Measurements from ENCODE around the gene PRICKLE2. TPM values are rescaled to one million over a fixed set of nuclear protein-coding genes. Genes with fewer than 3 reads are reported as not detected.

PRICKLE2 gene
- total RNA-seq, 4 donors from 2014 or later: 77.3 to 109 (median 96.7) TPM

- WGBS, 2 donors (ENCODE audit: low coverage in 1 of 2): 29 to 34% methylated on average over 13 to 14 of the region's 14 CpGs
- H3K27ac ChIP-seq: peak overlapping the region; percentile 74 to 86 (median 80)
- no peaks in the 10 kb centered on the region for H3K9me3 ChIP-seq
- no peaks in the 10 kb centered on the region for H3K27me3 ChIP-seq
- no peak for TF ChIP-seq POLR2AphosphoS5 (IDR thresholded peaks at IDR 0.05)
- no peak for TF ChIP-seq EP300 (IDR thresholded peaks at IDR 0.05)
- TF ChIP-seq CTCF (IDR thresholded peaks at IDR 0.05): no peak
- TF ChIP-seq POLR2A (IDR thresholded peaks at IDR 0.05): no peak
- no peaks in the 10 kb centered on the region for H3K36me3 ChIP-seq
- no peak overlapping the region for H3K4me3 ChIP-seq
- peaks cover 25 to 98% (median 32%) of the 10 kb centered on the region in 3 donors for H3K4me1 ChIP-seq
- ATAC-seq: no peak
Measured at GRCh38 chr3:64207289-64208080, 17.8 kb downstream of the PRICKLE2 start.

DNA sequence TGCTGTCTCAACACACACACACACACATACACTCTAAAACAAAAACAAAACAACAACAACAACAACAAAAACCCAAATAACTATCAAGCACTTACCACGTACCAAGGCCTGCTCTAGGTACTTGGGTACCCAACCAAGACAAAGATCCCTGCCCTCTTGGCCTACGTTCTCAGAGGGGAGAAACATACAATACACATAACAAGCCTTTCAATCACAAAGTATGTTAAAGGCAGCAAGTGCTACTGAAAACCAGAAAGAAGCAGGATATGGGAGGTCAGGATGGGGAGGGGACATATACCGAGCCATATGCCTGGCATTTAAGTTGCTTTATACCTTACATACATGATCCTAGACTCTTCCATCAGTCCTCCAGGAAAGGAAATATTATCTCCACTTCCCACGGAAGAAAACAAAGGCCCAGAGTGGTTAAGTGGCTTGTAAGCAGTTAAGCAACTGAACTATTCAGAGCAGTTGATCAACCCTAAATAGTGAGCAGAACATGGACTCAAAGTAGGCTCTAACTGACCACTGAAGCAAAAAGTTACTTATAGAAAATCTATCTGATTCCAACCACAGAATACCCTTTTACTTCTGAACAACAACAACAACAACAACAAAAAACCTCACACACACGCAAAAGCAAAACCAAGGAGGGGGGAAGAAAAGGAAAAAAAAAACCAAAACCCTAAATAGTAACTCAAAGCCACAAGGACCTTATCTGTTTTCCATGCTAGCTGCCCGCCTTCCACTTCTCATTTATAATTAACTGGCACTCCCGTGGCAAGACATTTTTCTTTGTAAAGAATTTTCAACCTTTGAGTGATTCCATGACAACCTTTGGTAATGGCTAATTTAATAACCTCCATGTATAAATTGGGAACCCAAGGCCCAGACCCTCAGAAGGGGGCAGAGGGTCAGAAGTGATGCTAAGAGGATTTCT, 21.0 kb downstream of the PRICKLE2 start:
- H3K27me3 ChIP-seq: no peaks in the 10 kb centered on the region
- 63 to 66% methylated on average over 4 to 5 of the region's 7 CpGs for WGBS, 2 donors (ENCODE audit: low coverage in 1 of 2)
- peaks cover 8 to 70% (median 15%) of the 10 kb centered on the region in 3 donors for H3K4me1 ChIP-seq
- no peak overlapping the region for H3K4me3 ChIP-seq
- H3K9me3 ChIP-seq: no peaks in the 10 kb centered on the region
- TF ChIP-seq EP300 (IDR thresholded peaks at IDR 0.05) (no peak), POLR2AphosphoS5 (IDR thresholded peaks at IDR 0.05) (no peak), CTCF (IDR thresholded peaks at IDR 0.05) (no peak), POLR2A (IDR thresholded peaks at IDR 0.05) (no peak)
- ATAC-seq: no peak
- no peaks in the 10 kb centered on the region for H3K36me3 ChIP-seq
- H3K27ac ChIP-seq: peak overlapping the region in 2 of 4 donors; percentile 74 to 86

- H3K4me3 ChIP-seq: no peak overlapping the region
- ATAC-seq: no peak
- whole genome bisulfite sequencing, 2 donors (ENCODE audit: low coverage in 1 of 2): 69 to 79% methylated on average over 2 of the region's 2 CpGs
- peaks cover 0 to 6% of the 10 kb centered on the region in 2 donors for H3K36me3 ChIP-seq
- no peaks in the 10 kb centered on the region for H3K27me3 ChIP-seq
- no peaks in the 10 kb centered on the region for H3K9me3 ChIP-seq
- TF ChIP-seq POLR2AphosphoS5 (IDR thresholded peaks at IDR 0.05): no peak
- TF ChIP-seq EP300 (IDR thresholded peaks at IDR 0.05): no peak
- no peak for TF ChIP-seq POLR2A (IDR thresholded peaks at IDR 0.05)
- TF ChIP-seq CTCF (IDR thresholded peaks at IDR 0.05): no peak
- H3K4me1 ChIP-seq: peaks cover 8 to 72% (median 15%) of the 10 kb centered on the region in 3 donors
- peak overlapping the region in 2 of 4 donors; percentile 6 to 86 for H3K27ac ChIP-seq
Measured at GRCh38 chr3:64203216-64203615, 22.1 kb downstream of the PRICKLE2 start.

- TF ChIP-seq EP300 (IDR thresholded peaks at IDR 0.05): no peak
- TF ChIP-seq POLR2AphosphoS5 (IDR thresholded peaks at IDR 0.05): no peak
- TF ChIP-seq CTCF (IDR thresholded peaks at IDR 0.05): no peak
- TF ChIP-seq POLR2A (IDR thresholded peaks at IDR 0.05): no peak
- H3K36me3 ChIP-seq: peaks cover 4 to 18% of the 10 kb centered on the region in 2 donors
- no peak overlapping the region for H3K27ac ChIP-seq
- H3K4me3 ChIP-seq: no peak overlapping the region
- H3K27me3 ChIP-seq: no peaks in the 10 kb centered on the region
- peaks cover 6 to 55% (median 17%) of the 10 kb centered on the region in 3 donors for H3K4me1 ChIP-seq
- no peaks in the 10 kb centered on the region for H3K9me3 ChIP-seq
- no peak for ATAC-seq
- 80 to 100% methylated on average over 1 to 2 of the region's 2 CpGs for WGBS, 2 donors (ENCODE audit: low coverage in 1 of 2)
Measured at GRCh38 chr3:64199932-64200331, 25.3 kb downstream of the PRICKLE2 start.

All from gastroesophageal sphincter (tissue), 4 donors.